Stimulated activated naive CD4-positive, alpha-beta T cell treated with Interleukin-2 at 50 U/mL for 16 hours (primary cell): ENCODE results near the gene SVIL.

Source experiments
- DNase-seq: peaks from one replicate; lab custom pipeline; 2025; lab: John Stamatoyannopoulos, UW

SVIL gene

GRCh38 chr10:29634764-29635625 lies at the start of gene SVIL:
TSS of gene SVIL (minus strand) at chr10:29634971. CDS start at chr10:29555058, 79,913 bp downstream.
- DNase-seq: no peak

GRCh38 chr10:29681676-29682448 lies 47.1 kb upstream of the SVIL start:
- peak; percentile 29 for DNase-seq

GRCh38 chr10:29680091-29680490 lies 45.3 kb upstream of the SVIL start:
- no peak for DNase-seq

- no peak for DNase-seq
Measured at GRCh38 chr10:29676732-29677131, 42.0 kb upstream of the SVIL start.

- DNase-seq: no peak
Measured at GRCh38 chr10:29675984-29676383, 41.2 kb upstream of the SVIL start.

GRCh38 chr10:29671968-29672367 lies 37.2 kb upstream of the SVIL start:
- no peak for DNase-seq

GRCh38 chr10:29671228-29671780 lies 36.5 kb upstream of the SVIL start:
- DNase-seq: no peak

- no peak for DNase-seq
Measured at GRCh38 chr10:29670761-29671160, 36.0 kb upstream of the SVIL start.

GRCh38 chr10:29669149-29669548 lies 34.4 kb upstream of the SVIL start:
- no peak for DNase-seq

GRCh38 chr10:29668628-29669027 lies 33.9 kb upstream of the SVIL start:
- DNase-seq: no peak

GRCh38 chr10:29667191-29667590 lies 32.4 kb upstream of the SVIL start:
- no peak for DNase-seq

GRCh38 chr10:29666201-29666600 lies 31.4 kb upstream of the SVIL start:
- no peak for DNase-seq

- DNase-seq: no peak
Measured at GRCh38 chr10:29663718-29664117, 28.9 kb upstream of the SVIL start.

GRCh38 chr10:29658984-29659965 lies 24.5 kb upstream of the SVIL start:
- peak; percentile 60 for DNase-seq

GRCh38 chr10:29657719-29658274 lies 23.0 kb upstream of the SVIL start:
- no peak for DNase-seq

- DNase-seq: no peak
Measured at GRCh38 chr10:29656451-29656992, 21.8 kb upstream of the SVIL start.

GRCh38 chr10:29652192-29652591 lies 17.4 kb upstream of the SVIL start:
- DNase-seq: no peak

- DNase-seq: no peak
Measured at GRCh38 chr10:29651767-29652166, 17.0 kb upstream of the SVIL start.

GRCh38 chr10:29650552-29650944 lies 15.8 kb upstream of the SVIL start:
- DNase-seq: no peak

- no peak for DNase-seq
Measured at GRCh38 chr10:29649561-29650551, 15.1 kb upstream of the SVIL start.
